IMR-90 (cell line): ENCODE results near the gene MYO9A. TPM values are rescaled to one million over a fixed set of nuclear protein-coding genes. Genes with fewer than 3 reads are reported as not detected.

Experiments
- ATAC-seq: fragments of 200-7000 bp; cut with Tn5 transposase; 2 replicates; pipeline ENCODE4 v1.9.1; 2020; ENCODE audit warnings: low read depth, mild to moderate bottlenecking, moderate library complexity
- BruUV-seq: library from RNA; stranded (reverse); fragments of 400-500 nt; replicated peaks from 2 replicates; lab custom pipeline; 2021; lab: Mats Ljungman, UMichigan
- CTCF ChIA-PET: fragments of 300-600 bp; formaldehyde crosslinking; extraction: SDS; loops from one replicate; lab custom pipeline; 2021; ENCODE audit warnings: antibody characterized with exemption; lab: Yijun Ruan, JAX
- POLR2A ChIA-PET: fragments of 300-600 bp; sonication (Branson Sonifier 250); formaldehyde crosslinking; loops from one replicate; lab custom pipeline; 2022; ENCODE audit warnings: antibody characterized with exemption; ENCODE audit not compliant: unreplicated experiment; lab: Charles Lee
- DNase-seq: peaks from one replicate; pipeline ENCODE4 v3.0.0; 2013
- H2AFZ ChIP-seq: replicated peaks from 2 replicates; pipeline ENCODE3; 2013; ENCODE audit warnings: low read length, mild to moderate bottlenecking; ENCODE audit not compliant: poor library complexity
- H2AK5ac ChIP-seq: 2 replicates; pipeline ENCODE4 v1.6.1; 2013; ENCODE audit warnings: low read depth, low read length, inconsistent platforms
- H2AK9ac ChIP-seq: replicated peaks from 2 replicates; pipeline ENCODE3; 2013; ENCODE audit warnings: mild to moderate bottlenecking, low read depth, low read length, moderate library complexity; ENCODE audit not compliant: poor library complexity
- H2BK120ac ChIP-seq: 2 replicates; pipeline ENCODE4 v1.6.1; 2013; ENCODE audit warnings: low read depth, low read length, inconsistent platforms
- H2BK15ac ChIP-seq: 3 replicates; pipeline ENCODE4 v1.6.1; 2013; ENCODE audit warnings: low read depth, low read length, inconsistent platforms
- H2BK20ac ChIP-seq: 2 replicates; pipeline ENCODE4 v1.6.1; 2013; ENCODE audit warnings: low read depth, mild to moderate bottlenecking, inconsistent platforms, low read length, moderate library complexity
- H2BK5ac ChIP-seq: 2 replicates; pipeline ENCODE4 v1.6.1; 2013; ENCODE audit warnings: mild to moderate bottlenecking, low read depth, low read length, inconsistent platforms; ENCODE audit not compliant: poor library complexity, severe bottlenecking
- H3K14ac ChIP-seq: replicated peaks from 2 replicates; pipeline ENCODE4 v1.6.1; 2013; ENCODE audit warnings: low read depth, low read length, inconsistent platforms
- H3K18ac ChIP-seq: 2 replicates; pipeline ENCODE4 v1.6.1; 2013; ENCODE audit warnings: low read depth, low read length, control low read depth
- H3K23ac ChIP-seq: 2 replicates; pipeline ENCODE4 v1.6.1; 2013; ENCODE audit warnings: low read depth, low read length, inconsistent platforms
- H3K27ac ChIP-seq: 2 replicates; pipeline ENCODE4 v1.5.1; 2013; ENCODE audit warnings: mild to moderate bottlenecking, control low read depth, low read length; ENCODE audit not compliant: insufficient read depth
- H3K27me3 ChIP-seq: 2 replicates; pipeline ENCODE4 v1.6.1; 2013; ENCODE audit warnings: low read length; ENCODE audit not compliant: control insufficient read depth, insufficient read depth
- H3K36me3 ChIP-seq: 2 replicates; pipeline ENCODE4 v1.6.1; 2013; ENCODE audit warnings: low read length, mixed read lengths; ENCODE audit not compliant: control insufficient read depth, insufficient read depth
- H3K4ac ChIP-seq: 2 replicates; pipeline ENCODE4 v1.6.1; 2013; ENCODE audit warnings: low read depth, low read length, inconsistent platforms
- H3K4me1 ChIP-seq: 2 replicates; pipeline ENCODE4 v1.6.1; 2013; ENCODE audit warnings: low read length, mixed read lengths; ENCODE audit not compliant: control insufficient read depth, insufficient read depth
- H3K4me2 ChIP-seq: 2 replicates; pipeline ENCODE4 v1.6.1; 2013; ENCODE audit warnings: low read depth, mild to moderate bottlenecking, control low read depth, low read length, moderate library complexity
- H3K4me3 ChIP-seq: 2 replicates; pipeline ENCODE4 v1.5.1; 2013; ENCODE audit warnings: low read depth, mild to moderate bottlenecking, control low read depth, low read length, moderate library complexity; ENCODE audit not compliant: insufficient read depth
- H3K56ac ChIP-seq: 2 replicates; pipeline ENCODE4 v1.6.1; 2013; ENCODE audit warnings: low read length, inconsistent platforms; ENCODE audit not compliant: insufficient read depth; ENCODE audit errors: extremely low read depth
- H3K79me1 ChIP-seq, 2 experiments: 2 replicates each; pipeline ENCODE4 v1.6.1; 2013; ENCODE audit warnings: low read length in 2 of 2, inconsistent platforms in 1 of 2, low read depth in 1 of 2
- H3K9ac ChIP-seq: 2 replicates; pipeline ENCODE4 v1.6.1; 2013; ENCODE audit warnings: low read depth, low read length, control low read depth
- H3K9me1 ChIP-seq: 2 replicates; pipeline ENCODE4 v1.6.1; 2013; ENCODE audit warnings: low read length, inconsistent platforms; ENCODE audit not compliant: insufficient read depth
- H3K9me3 ChIP-seq: 2 replicates; pipeline ENCODE4 v1.6.1; 2013; ENCODE audit warnings: low read length; ENCODE audit not compliant: control insufficient read depth, insufficient read depth
- H4K20me1 ChIP-seq: 2 replicates; pipeline ENCODE4 v1.6.1; 2013; ENCODE audit warnings: low read length, inconsistent platforms; ENCODE audit not compliant: insufficient read depth
- H4K5ac ChIP-seq: 2 replicates; pipeline ENCODE4 v1.6.1; 2013; ENCODE audit warnings: mild to moderate bottlenecking, low read depth, low read length, control low read depth
- H4K8ac ChIP-seq, 2 experiments: 2 replicates each; pipeline ENCODE4 v1.6.1; 2013; ENCODE audit warnings: low read depth in 2 of 2, low read length in 2 of 2, control low read depth in 1 of 2, inconsistent platforms in 1 of 2
- H4K91ac ChIP-seq: 2 replicates; pipeline ENCODE4 v1.6.1; 2013; ENCODE audit warnings: low read depth, low read length, inconsistent platforms; ENCODE audit not compliant: insufficient read depth
- CEBPB ChIP-seq: IDR thresholded peaks from 2 replicates; pipeline ENCODE4 v1.6.1; 2012; ENCODE audit warnings: low read depth, low read length, improper control_type of control experiment
- CTCF ChIP-seq: conservative IDR thresholded peaks from 2 replicates; pipeline ENCODE4 v1.5.1; 2012; ENCODE audit warnings: mild to moderate bottlenecking, low read depth, low read length, improper control_type of control experiment
- FOS ChIP-seq: fragments of 150-350 bp; IDR thresholded peaks from 2 replicates; pipeline ENCODE4 v1.6.1; 2016; ENCODE audit warnings: low read depth, low read length
- MAFK ChIP-seq: IDR thresholded peaks from 2 replicates; pipeline ENCODE4 v1.6.1; 2012; ENCODE audit warnings: low read depth, low read length, improper control_type of control experiment
- MAZ ChIP-seq: IDR thresholded peaks from 2 replicates; pipeline ENCODE4 v1.6.1; 2012; ENCODE audit warnings: low read depth, mild to moderate bottlenecking, low read length, improper control_type of control experiment, moderate library complexity, borderline replicate concordance
- MXI1 ChIP-seq: IDR thresholded peaks from 2 replicates; pipeline ENCODE4 v1.6.1; 2012; ENCODE audit warnings: low read depth, mild to moderate bottlenecking, low read length, moderate library complexity, borderline replicate concordance
- NFE2L2 ChIP-seq: fragments of 150-350 bp; IDR thresholded peaks from 2 replicates; pipeline ENCODE4 v1.6.1; 2016; ENCODE audit warnings: low read depth, mild to moderate bottlenecking, low read length
- RAD21 ChIP-seq: IDR thresholded peaks from 2 replicates; pipeline ENCODE4 v1.6.1; 2012; ENCODE audit warnings: low read length, improper control_type of control experiment
- RCOR1 ChIP-seq: IDR thresholded peaks from 2 replicates; pipeline ENCODE4 v1.6.1; 2012; ENCODE audit warnings: mild to moderate bottlenecking, low read length, improper control_type of control experiment; ENCODE audit not compliant: insufficient replicate concordance
- RFX5 ChIP-seq: IDR thresholded peaks from 2 replicates; pipeline ENCODE4 v1.8.0; 2012; ENCODE audit warnings: low read depth, mild to moderate bottlenecking, low read length, moderate library complexity
- SMC3 ChIP-seq: fragments of 150-350 bp; IDR thresholded peaks from 2 replicates; pipeline ENCODE4 v1.6.1; 2016; ENCODE audit warnings: low read depth, mild to moderate bottlenecking, antibody characterized with exemption, low read length, moderate library complexity
- USF2 ChIP-seq: fragments of 150-350 bp; IDR thresholded peaks from 2 replicates; pipeline ENCODE4 v1.6.1; 2017; ENCODE audit warnings: mild to moderate bottlenecking, antibody characterized with exemption, low read length, low read depth
- WGBS, 2 experiments: methylation state at CpG; one replicate each; pipeline versions ENCODE4 v1.1.5 to v1.1.7; 2013; ENCODE audit warnings: missing lambda C conversion rate in 2 of 2; ENCODE audit not compliant: insufficient read length in 1 of 2; ENCODE audit errors: extremely low coverage in 2 of 2; 5-methylcytosine and 5-hydroxymethylcytosine counted together
- dilution Hi-C: fragments of 300-500 bp; cut with HindIII; formaldehyde crosslinking; loops from one replicate; pipeline ENCODE4 v1.14.3; 2018; ENCODE audit warnings: low sequenced_read_pairs; ENCODE audit not compliant: unreplicated experiment
- in situ Hi-C: fragments of 300-500 bp; cut with MboI; formaldehyde crosslinking; loops from 3 replicates; pipeline ENCODE4 v1.14.3; 2019; ENCODE audit warnings: low sequenced_read_pairs, inconsistent platforms, mixed read lengths
- intact Hi-C: fragments of 100-400 bp; cut with micrococcal nuclease; formaldehyde crosslinking; loops from 2 replicates; pipeline ENCODE4 v1.10.0; 2022
- polyA plus RNA-seq, 3 experiments: library from polyadenylated mRNA; depleted of rRNA; stranded (reverse); fragments of >200 nt; gene quantifications; 2 replicates each; pipeline ENCODE4 v1.2.3, GENCODE V29; 2012; ENCODE audit warnings: low replicate concordance in 1 of 3
- total RNA-seq: library from RNA; depleted of rRNA; stranded (reverse); fragments of >200 nt; gene quantifications from 2 replicates; pipeline ENCODE4 v1.2.3, GENCODE V29; 2012

Gene MYO9A
- total and polyA plus RNA-seq, 2 of the 4 experiments (the other 2 are of a cell fraction) = 6.0 to 49.5 TPM

- Histone ChIP-seq H2AK5ac (no peak overlapping the region), H3K4ac (no peak overlapping the region), H3K23ac (no peak overlapping the region), H2BK5ac (no peak overlapping the region), H3K56ac (no peak overlapping the region), H3K9me3 (no peaks in the 10 kb centered on the region), H3K79me1 (no peaks in the 10 kb centered on the region), H3K36me3 (no peaks in the 10 kb centered on the region), H4K5ac (no peak overlapping the region), H4K20me1 (no peaks in the 10 kb centered on the region), H2BK20ac (no peak overlapping the region), H4K8ac (no peak overlapping the region), H3K14ac (no peak overlapping the region), H2AK9ac (no peak overlapping the region), H3K9ac (no peak overlapping the region), H2BK15ac (no peak overlapping the region), H3K4me2 (no peak overlapping the region), H3K27me3 (no peaks in the 10 kb centered on the region), H2BK120ac (no peak overlapping the region), H3K9me1 (peaks cover 5% of the 10 kb centered on the region; the same call in 1 of the 2 replicates), H4K91ac (no peak overlapping the region), H3K4me3 (no peak overlapping the region), H3K4me1 (peaks cover 15% of the 10 kb centered on the region), H3K18ac (no peak overlapping the region), H3K27ac (no peak overlapping the region), H2AFZ (no peak overlapping the region)
- intact Hi-C loops (loop anchor here (10.0 kb wide), 1 partner anchor 914 kb away; the partner anchor contains the start of genes LRRC49 and THAP10), dilution Hi-C loops (no loop called here), in situ Hi-C loops (loop anchor here (5.0 to 10.0 kb wide), 3 partner anchors 361 to 834 kb away; no protein-coding TSS in a partner anchor)
- WGBS, 2 experiments = 80% methylated on average over 5 of the region's 18 CpGs; no CpG with 5 or more reads in 1 of the 2 experiments
- BruUV-seq = no TSS peak
- no peak for TF ChIP-seq RFX5
- no peak for TF ChIP-seq FOS
- TF ChIP-seq NFE2L2 = no peak
- no peak for TF ChIP-seq SMC3
- no peak for TF ChIP-seq CTCF
- TF ChIP-seq RAD21 = no peak
- no peak for TF ChIP-seq MXI1
- no peak for TF ChIP-seq MAZ
- no peak for TF ChIP-seq CEBPB
- TF ChIP-seq MAFK = no peak
- TF ChIP-seq RCOR1 = no peak
- no peak for TF ChIP-seq USF2
- ATAC-seq (no peak), DNase-seq (no peak)
- ChIA-PET CTCF (interaction anchor here (0.7 to 1.6 kb wide), 2 partner anchors 56 to 347 kb away, joined by 3 to 5 read pairs; no protein-coding TSS in a partner anchor), POLR2A (no interaction called here)
Observed at GRCh38 chr15:71808311-71809020, 309.5 kb downstream of the MYO9A start.
